Neural cell (in vitro differentiated cells): ENCODE data around the gene CD151. TPM values are rescaled to one million over a fixed set of nuclear protein-coding genes. Genes with fewer than 3 reads are reported as not detected.

ENCODE experiments used
- H2AFZ ChIP-seq: fragments of 200-600, 300-800 bp; sonication (generic), shearing (Covaris generic); 2 replicates; pipeline ENCODE4 v1.6.0; 2014; ENCODE audit warnings: low read depth, mild to moderate bottlenecking, antibody characterized with exemption, low read length, moderate library complexity
- H3F3A ChIP-seq: fragments of 200-600 bp; shearing (Covaris generic); 2 replicates; pipeline ENCODE4 v1.6.1; 2016; ENCODE audit warnings: mild to moderate bottlenecking, moderate library complexity, mixed read lengths, antibody characterized with exemption, low read length; ENCODE audit not compliant: insufficient read depth, poor library complexity, severe bottlenecking
- H3K27ac ChIP-seq: fragments of 200-600, 300-800 bp; sonication (generic), shearing (Covaris generic); 2 replicates; pipeline ENCODE4 v1.5.1; 2014; ENCODE audit warnings: mild to moderate bottlenecking, low read length, moderate library complexity
- H3K27me3 ChIP-seq: fragments of 300-800, 200-600 bp; sonication (generic), shearing (Covaris generic); 2 replicates; pipeline ENCODE4 v1.6.0; 2014; ENCODE audit warnings: mild to moderate bottlenecking, low read depth, low read length, moderate library complexity; ENCODE audit not compliant: insufficient read depth
- H3K36me3 ChIP-seq: fragments of 300-800, 200-600 bp; sonication (generic), shearing (Covaris generic); 2 replicates; pipeline ENCODE4 v1.5.1; 2014; ENCODE audit warnings: mild to moderate bottlenecking, antibody characterized with exemption, low read length, moderate library complexity; ENCODE audit not compliant: insufficient read depth
- H3K4me2 ChIP-seq: fragments of 300-800, 200-600 bp; sonication (generic), shearing (Covaris generic); 2 replicates; pipeline ENCODE4 v1.6.0; 2014; ENCODE audit warnings: mild to moderate bottlenecking, low read length
- H3K4me3 ChIP-seq: fragments of 300-800, 200-600 bp; sonication (generic), shearing (Covaris generic); 2 replicates; pipeline ENCODE4 v1.5.1; 2014; ENCODE audit warnings: mild to moderate bottlenecking, low read length, moderate library complexity
- H3K79me2 ChIP-seq: fragments of 200-600 bp; shearing (Covaris generic); replicated peaks from 2 replicates; pipeline ENCODE4 v1.6.0; 2014; ENCODE audit warnings: mild to moderate bottlenecking, low read length, moderate library complexity; ENCODE audit not compliant: insufficient read depth
- H3K9ac ChIP-seq: fragments of 300-800, 200-600 bp; sonication (generic), shearing (Covaris generic); 2 replicates; pipeline ENCODE4 v1.6.1; 2016; ENCODE audit warnings: mild to moderate bottlenecking, low read length, mixed read lengths
- H3K9me2 ChIP-seq: fragments of 200-600 bp; shearing (Covaris generic); 2 replicates; pipeline ENCODE4 v1.6.1; 2016; ENCODE audit warnings: mild to moderate bottlenecking, low read length, mixed read lengths; ENCODE audit not compliant: insufficient read depth
- H3K9me3 ChIP-seq: fragments of 200-600, 300-800 bp; sonication (generic), shearing (Covaris generic); 2 replicates; pipeline ENCODE4 v1.6.1; 2016; ENCODE audit warnings: mild to moderate bottlenecking, mixed run types, low read length, moderate library complexity, mixed read lengths
- H4K20me1 ChIP-seq: fragments of 200-600 bp; shearing (Covaris generic); 2 replicates; pipeline ENCODE4 v1.6.1; 2016; ENCODE audit warnings: mild to moderate bottlenecking, mixed run types; ENCODE audit not compliant: insufficient read depth
- CTCF ChIP-seq: fragments of 450-650 bp; IDR thresholded peaks from 2 replicates; pipeline ENCODE4 v1.5.1; 2014; ENCODE audit warnings: antibody characterized with exemption, mild to moderate bottlenecking, moderate library complexity; ENCODE audit not compliant: poor library complexity, severe bottlenecking
- EP300 ChIP-seq: fragments of 450-650 bp; conservative IDR thresholded peaks from 2 replicates; pipeline ENCODE4 v1.6.1; 2014; ENCODE audit warnings: antibody characterized with exemption, mild to moderate bottlenecking, moderate library complexity; ENCODE audit not compliant: poor library complexity, severe bottlenecking
- EZH2 ChIP-seq: fragments of 200-600, 300-800 bp; shearing (Covaris generic), sonication (generic); IDR thresholded peaks from 2 replicates; pipeline ENCODE4 v1.6.1; 2014; ENCODE audit warnings: antibody characterized with exemption, low read length, borderline replicate concordance, mild to moderate bottlenecking; ENCODE audit not compliant: insufficient read depth, poor library complexity, severe bottlenecking
- MXI1 ChIP-seq: fragments of 450-650 bp; conservative IDR thresholded peaks from 2 replicates; pipeline ENCODE4 v1.6.1; 2014; ENCODE audit warnings: antibody characterized with exemption, mild to moderate bottlenecking; ENCODE audit not compliant: poor library complexity, severe bottlenecking
- POLR2AphosphoS5 ChIP-seq: IDR thresholded peaks from 2 replicates; pipeline ENCODE4 v1.6.1; 2012
- RAD21 ChIP-seq: fragments of 450-650 bp; conservative IDR thresholded peaks from 2 replicates; pipeline ENCODE4 v1.6.1; 2014; ENCODE audit warnings: antibody characterized with exemption, mild to moderate bottlenecking, moderate library complexity
- REST ChIP-seq: IDR thresholded peaks from 2 replicates; pipeline ENCODE4 v1.6.1; 2012; ENCODE audit warnings: borderline replicate concordance
- SMC3 ChIP-seq: fragments of 450-650 bp; conservative IDR thresholded peaks from 2 replicates; pipeline ENCODE4 v1.6.1; 2014; ENCODE audit warnings: antibody characterized with exemption, mild to moderate bottlenecking, moderate library complexity; ENCODE audit not compliant: poor library complexity
- TAF1 ChIP-seq: IDR thresholded peaks from 2 replicates; pipeline ENCODE4 v1.6.1; 2012; ENCODE audit warnings: low read depth
- polyA plus RNA-seq: library from polyadenylated mRNA; depleted of rRNA; stranded (reverse); fragments of >200 nt; gene quantifications from 2 replicates; pipeline ENCODE4 v1.2.3, GENCODE V29; 2014

Gene CD151
- polyA plus RNA-seq, 1 donor from 2014 or later, result 70.8 TPM

- H3F3A ChIP-seq, result no peaks in the 10 kb centered on the region
- no peaks in the 10 kb centered on the region for H3K36me3 ChIP-seq
- H3K9ac ChIP-seq, result no peak overlapping the region
- H2AFZ ChIP-seq, result no peak overlapping the region
- H4K20me1 ChIP-seq, result no peaks in the 10 kb centered on the region
- no peak overlapping the region for H3K27ac ChIP-seq
- no peaks in the 10 kb centered on the region for H3K27me3 ChIP-seq
- TF ChIP-seq EP300 (no peak), SMC3 (no peak), TAF1 (no peak), REST (no peak), POLR2AphosphoS5 (no peak), EZH2 (no peak), MXI1 (no peak), CTCF (no peak), RAD21 (no peak)
- H3K79me2 ChIP-seq, result no peaks in the 10 kb centered on the region
- no peak overlapping the region for H3K4me3 ChIP-seq
- no peaks in the 10 kb centered on the region for H3K9me3 ChIP-seq
- no peaks in the 10 kb centered on the region for H3K9me2 ChIP-seq
- no peak overlapping the region for H3K4me2 ChIP-seq
Observed at GRCh38 chr11:862081-862661, 29.4 kb downstream of the CD151 start.

- H2AFZ ChIP-seq, result no peak overlapping the region
- no peak overlapping the region for H3K4me3 ChIP-seq
- no peaks in the 10 kb centered on the region for H3K79me2 ChIP-seq
- no peaks in the 10 kb centered on the region for H3F3A ChIP-seq
- no peaks in the 10 kb centered on the region for H3K36me3 ChIP-seq
- H3K27ac ChIP-seq, result no peak overlapping the region
- H3K27me3 ChIP-seq, result no peaks in the 10 kb centered on the region
- TF ChIP-seq CTCF (no peak), RAD21 (no peak), REST (no peak), SMC3 (no peak), EZH2 (no peak), MXI1 (no peak), POLR2AphosphoS5 (no peak), TAF1 (no peak), EP300 (no peak)
- no peaks in the 10 kb centered on the region for H3K9me3 ChIP-seq
- no peak overlapping the region for H3K9ac ChIP-seq
- H4K20me1 ChIP-seq, result no peaks in the 10 kb centered on the region
- no peaks in the 10 kb centered on the region for H3K9me2 ChIP-seq
- no peak overlapping the region for H3K4me2 ChIP-seq
Observed at GRCh38 chr11:862696-863022, 29.9 kb downstream of the CD151 start.
